HG02571 (cell line): Measurements from ENCODE around the gene APRT.
A peak's percentile ranks its signal among the peaks of the same experiment; 100 is the strongest.
"Not testable (repeated sequence)": the region's sequence is repeated elsewhere in the genome, so short reads cannot be mapped to it uniquely, and the experiment has no call there.

Experiments
- ATAC-seq: cut with Tn5 transposase; IDR thresholded peaks from one replicate; pipeline ENCODE4 v1.9.1; 2021; ENCODE audit warnings: mild to moderate bottlenecking, moderate library complexity; ENCODE audit not compliant: unreplicated experiment

APRT gene

DNA sequence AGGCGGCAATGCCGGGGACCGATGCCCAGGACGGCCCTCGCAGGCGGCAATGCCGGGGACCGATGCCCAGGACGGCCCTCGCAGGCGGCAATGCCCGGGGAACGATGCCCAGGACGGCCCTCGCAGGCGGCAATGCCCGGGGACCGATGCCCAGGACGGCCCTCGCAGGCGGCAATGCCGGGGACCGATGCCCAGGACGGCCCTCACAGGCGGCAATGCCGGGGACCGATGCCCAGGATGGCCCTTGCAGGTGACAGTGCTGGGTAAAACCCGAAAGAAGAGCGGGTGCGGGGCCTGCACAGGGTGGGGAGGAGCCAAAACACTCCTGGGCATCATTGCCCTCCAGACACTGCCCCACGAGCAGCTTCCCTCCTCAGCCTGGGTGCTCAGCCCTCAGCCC is 11.9 kb upstream of the APRT start:
- not testable (repeated sequence) for ATAC-seq

DNA sequence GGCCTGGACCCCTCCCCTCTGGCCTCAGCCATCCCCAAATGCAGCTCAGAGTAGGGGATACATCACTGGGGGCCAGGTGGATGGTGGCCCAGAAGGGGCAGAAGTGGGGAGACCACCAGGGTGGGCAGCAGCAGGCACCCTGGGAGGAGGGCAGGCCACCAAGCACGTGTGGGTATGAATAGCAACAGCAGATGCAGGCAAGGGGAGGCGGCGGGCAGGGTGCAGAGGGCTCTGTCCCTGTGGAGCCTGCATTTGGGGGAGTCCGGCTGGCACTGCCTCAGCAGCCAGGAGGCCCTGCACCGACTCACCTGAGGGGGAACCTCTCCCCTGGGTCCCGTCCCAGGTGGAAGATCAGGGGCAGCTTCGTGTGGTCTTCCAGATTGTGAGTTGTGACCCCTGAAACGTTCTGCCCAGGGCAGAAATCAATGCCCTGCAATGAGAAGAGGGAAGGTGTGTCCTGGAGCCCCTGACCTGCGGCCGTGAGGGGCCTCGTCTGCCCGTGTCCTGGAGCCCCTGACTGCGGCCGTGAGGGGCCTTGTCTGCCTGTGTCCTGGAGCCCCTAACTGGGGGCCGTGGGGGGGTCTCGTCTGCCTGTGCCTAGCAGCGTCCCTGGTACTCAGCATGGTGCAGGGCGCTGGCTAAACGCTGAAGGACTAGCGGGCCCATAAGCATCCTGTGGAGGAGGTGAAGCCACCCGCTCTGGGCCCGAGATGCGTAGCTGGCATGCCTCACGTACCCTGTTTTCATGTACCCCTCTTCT is 10.7 kb upstream of the APRT start:
- no peak for ATAC-seq

DNA sequence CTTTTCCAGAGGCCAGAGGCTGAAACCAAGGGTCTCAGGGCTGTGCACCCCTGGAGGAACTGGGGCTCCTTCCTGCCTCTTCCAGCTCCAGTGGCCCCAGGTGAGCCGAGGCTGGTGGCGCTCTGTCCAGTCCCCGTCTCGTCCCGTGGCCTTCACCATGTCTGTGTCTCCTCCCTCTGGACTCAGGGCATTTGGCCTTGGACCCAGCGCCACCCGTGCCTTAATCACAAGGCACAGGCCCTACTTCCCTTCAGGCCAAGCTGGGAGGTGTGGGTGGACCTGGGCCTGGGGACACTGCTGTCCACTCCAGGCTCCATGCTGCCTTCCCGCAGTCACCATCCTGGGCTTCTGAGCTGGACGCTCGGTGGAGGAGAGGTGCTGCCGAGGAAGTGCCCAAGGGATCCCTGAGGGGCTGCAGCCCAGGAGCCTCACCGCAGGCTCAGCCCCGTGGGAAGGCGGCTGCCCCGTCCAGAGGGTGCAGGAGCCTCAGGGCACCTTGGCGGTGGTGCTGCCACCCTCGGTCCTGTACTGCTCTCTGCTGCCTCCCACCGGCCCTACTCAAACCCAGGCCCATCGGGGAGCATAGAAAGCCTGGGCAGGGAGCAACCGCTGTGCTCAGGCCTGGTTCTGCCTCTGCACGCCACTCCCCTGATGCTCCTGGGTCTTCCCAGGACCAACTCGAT is 9.6 kb upstream of the APRT start:
- ATAC-seq = no peak

DNA sequence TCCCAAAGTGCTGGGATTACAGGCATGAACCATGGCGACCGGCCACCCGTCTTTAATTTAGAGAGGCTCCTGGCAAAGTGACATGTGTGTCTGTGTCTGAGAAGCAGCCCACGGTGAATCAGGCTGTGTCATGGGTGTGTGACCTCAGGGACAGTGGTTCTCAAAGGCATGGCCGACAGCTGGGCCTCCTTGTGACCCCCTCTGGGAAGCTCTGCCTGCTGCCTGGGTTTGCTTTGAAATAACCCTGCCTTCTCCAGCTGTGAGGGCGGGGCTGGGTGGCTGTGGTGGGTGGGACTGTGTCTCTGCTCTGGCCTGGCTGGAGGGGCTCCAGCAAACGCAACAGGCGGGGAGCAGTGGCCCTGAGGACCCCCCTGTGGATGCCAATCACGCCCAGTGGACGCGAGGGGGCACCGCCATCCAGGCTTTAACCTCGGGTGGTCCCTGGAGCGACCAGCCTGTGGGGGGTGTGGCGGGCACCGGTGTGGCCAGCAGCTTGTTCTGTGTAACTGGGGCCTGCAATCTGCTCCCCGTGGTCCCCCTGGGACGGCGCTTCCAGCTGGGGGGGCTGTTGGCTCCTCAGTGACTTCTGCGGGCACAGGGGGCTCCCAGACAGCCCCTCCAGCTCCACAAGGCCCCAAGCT is 8.8 kb upstream of the APRT start:
- ATAC-seq = no peak

DNA sequence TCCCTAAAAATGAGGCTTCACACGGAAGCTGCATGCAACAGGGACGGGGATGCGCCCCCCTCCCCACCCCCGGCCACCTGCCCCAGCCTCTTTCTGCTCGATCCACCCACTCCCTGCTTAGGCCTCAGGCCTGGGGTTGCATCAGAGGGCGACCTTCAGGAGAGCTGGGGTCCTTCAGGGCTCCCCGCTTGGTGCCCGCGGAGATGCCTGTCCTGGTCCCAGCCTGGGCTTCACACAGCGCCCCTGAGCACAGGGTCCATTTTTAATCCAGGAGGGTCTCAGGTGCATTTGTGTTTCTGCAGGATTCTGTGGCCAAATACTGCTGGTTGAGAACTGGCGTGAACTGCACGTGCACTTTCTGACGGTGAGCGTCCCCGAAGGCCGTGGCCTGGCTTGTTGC is 7.4 kb upstream of the APRT start:
- no peak for ATAC-seq

DNA sequence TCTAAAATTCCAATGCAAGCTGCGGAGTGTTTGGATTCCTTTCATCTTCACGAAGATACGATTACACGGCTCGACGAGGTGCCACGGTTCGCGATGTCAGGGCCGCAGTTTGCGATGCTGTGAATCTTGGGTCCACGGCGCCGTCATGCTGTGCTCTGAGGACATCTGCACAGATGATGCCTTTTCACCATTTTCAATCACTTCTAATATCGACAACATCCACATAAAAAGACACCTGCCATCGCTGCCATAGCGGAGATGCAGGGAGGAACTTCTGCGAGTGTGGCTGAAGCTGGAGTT is 6.8 kb upstream of the APRT start:
- ATAC-seq = no peak

DNA sequence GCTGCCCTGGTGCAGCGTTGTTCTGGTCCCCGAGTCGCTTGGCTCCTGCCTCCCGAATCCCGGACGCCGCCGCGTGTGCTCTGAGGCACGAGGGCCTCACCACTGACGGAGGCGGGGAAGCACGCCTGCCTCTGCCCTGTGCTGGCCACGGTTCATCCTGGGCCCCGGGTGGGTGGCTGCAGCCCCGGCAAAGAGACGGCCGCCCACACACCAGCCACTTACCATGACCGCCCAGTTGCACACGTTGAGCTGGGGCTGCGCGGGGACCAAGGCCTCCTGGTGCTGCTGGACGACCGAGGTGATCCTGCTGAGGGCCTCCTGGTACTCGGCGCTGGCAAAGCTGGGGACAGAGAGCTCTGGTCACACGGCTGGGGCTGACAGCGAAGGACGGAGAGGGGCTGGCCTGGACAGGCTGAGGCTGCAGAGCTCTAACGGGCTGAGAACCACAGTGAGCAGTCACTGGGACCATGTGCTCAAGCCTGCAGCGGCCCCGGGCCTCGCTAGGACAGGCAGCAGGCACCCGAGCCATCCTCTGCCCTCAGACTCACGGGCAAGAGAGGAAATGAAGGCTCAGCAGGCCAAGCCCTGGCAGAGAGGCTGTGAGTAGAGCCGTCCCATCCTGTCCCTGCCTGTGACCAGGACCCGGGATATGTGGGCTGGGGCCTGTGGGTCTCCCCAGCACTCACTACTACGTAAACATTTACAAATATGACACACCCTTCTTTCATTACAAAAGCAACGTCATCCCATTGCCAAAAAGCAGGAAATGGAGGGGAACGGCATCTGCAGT is 6.3 kb upstream of the APRT start:
- ATAC-seq = no peak

DNA sequence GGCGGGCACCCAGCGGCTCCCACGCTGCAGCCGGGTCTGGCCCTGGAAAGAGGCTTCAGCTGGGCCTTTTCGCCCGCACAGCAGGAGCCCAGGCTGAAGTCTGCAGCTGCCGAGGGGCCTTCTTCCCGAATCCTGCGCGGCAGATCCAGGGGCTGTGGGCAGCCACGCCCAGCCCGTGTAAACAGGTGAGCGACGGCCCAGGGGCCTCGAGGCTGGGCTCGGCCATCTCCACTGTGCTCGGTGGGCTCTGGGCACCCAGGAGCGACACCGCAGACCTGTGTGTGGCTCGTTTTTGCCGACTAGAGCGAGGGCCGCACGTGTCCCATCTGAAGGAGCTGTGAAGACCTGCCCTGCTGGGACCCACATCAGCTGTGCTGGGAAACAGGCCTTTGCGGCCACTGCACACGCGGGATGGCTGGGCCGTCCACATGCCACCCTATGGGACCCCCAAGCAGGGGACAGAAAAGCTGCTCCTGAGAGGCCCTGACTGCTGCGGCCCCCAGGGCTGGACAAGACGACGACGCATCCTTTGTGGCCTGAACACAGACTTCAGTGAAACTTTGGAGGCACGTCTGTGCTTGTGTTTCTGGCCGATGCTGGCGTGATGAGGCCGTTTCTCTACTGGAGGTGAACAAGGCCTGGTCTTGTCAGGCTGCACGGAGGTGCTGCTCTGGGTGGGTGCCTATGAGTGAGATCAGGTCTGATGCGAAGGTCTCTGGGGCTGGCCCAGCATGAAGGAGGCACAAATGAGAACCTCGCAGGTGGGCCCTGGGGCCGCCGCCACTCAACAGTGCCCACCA is 5.2 kb upstream of the APRT start:
- ATAC-seq = no peak

DNA sequence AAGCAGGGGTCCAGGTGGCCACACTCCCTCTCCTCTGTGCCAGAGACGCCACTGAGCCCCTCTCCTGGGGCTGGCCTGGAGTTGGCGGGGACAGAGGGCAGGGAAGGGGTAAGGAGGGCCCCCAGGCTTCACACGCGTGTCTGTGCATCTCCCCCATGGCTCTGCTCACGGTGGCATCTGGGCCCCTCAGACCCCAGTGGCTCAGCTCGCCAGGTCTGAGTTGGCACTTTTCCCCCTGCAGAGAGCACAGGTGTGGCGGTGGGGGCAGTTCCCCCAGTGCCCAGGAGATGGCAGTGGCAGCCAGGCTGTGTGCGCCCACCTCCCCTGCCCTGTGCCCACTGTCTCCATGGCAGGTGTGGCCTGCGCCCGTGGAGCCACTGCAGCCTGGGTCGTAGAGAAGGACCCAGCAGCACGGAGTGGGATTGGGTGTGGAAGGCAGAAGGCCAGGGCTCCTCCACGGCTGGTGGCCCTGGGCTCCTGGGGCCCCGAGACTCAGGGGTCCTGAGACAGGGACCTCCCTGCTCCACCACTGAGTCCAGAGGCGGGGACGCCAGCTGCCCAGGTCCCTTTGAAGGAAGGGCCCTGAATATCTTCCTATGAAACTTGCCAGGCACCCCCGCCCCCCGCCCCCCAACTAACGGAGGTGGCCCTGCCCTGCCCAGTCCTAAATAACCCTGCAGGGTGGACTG is 4.3 kb upstream of the APRT start:
- ATAC-seq = no peak

DNA sequence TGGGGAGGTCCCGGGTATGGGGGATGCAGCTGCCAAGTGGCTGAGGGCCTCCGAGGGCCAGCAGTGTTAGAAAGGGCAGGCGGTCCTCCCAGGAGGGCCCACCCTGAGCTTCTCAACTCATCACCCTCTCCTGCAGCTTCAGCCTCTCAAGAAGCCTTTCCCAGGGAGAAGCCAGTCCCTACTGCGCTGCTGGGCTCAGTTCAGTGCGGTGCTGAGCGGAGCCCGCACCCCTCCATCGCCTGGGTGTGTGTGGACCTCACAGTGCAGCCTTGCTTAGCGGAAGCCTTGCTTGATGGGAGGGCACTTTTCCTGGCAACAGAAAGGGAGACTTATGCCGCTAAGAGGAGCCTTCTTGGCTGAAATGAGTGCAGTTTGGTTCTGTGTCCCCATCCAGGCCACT is 3.5 kb upstream of the APRT start:
- no peak for ATAC-seq

DNA sequence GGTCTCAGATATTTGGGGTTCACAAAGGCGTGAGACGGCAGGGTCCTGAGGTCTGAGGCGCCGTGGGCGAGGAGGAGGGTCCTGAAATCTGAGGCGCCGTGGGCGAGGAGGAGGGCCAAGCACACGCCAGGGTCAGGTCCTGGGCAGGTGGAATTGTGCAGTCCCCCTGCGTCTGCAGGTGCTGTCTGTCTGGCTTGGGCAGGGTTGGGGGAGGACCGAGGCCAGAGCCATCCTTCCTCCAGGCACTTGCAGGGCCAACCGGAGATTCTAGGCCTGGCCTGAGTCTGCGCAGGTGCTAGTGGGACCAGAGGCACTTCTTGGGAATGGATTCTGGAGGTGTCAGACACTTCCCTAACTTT is 2.4 kb upstream of the APRT start:
- no peak for ATAC-seq

DNA sequence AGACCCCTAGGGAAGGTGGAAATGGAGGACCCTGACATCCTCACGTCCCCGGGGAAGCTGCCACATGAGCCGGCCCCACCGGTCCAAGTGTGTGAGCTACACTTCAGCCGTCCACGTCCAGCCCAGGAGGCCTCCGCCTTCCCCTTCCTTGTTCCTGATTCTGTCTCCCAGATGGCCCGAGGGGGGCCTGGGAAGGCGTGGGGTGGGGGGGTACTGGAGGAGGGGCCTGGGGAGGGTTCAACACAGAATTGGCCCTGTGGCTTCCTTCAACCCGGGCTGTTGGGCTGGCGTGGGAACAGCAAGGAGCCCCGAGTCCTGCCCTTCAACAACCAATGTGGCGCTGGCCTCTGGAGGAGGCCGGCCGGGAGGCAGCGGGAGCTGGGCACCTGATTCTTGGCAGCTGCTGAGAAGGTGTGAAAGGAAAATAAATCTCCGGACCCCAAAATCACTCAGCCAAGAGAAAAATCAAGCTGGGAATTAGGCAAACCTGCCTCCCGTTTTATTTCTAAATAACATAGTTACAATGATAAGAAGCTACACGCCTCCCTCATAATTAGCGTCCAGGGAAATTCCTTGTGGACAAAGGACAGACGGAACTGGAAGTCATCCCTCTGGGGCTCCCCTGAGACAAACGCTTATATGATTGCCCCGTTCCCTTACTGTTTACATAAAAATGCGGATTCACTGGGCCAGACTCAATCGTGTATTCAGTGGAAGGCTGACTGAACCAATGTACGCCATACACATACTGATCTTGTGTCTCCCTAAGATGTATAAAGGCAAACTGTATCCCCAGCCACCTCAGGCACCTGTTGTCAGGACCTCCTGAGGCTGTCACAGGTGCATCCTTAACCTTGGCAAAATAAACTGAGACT is 1.8 kb upstream of the APRT start:
- no peak for ATAC-seq

DNA sequence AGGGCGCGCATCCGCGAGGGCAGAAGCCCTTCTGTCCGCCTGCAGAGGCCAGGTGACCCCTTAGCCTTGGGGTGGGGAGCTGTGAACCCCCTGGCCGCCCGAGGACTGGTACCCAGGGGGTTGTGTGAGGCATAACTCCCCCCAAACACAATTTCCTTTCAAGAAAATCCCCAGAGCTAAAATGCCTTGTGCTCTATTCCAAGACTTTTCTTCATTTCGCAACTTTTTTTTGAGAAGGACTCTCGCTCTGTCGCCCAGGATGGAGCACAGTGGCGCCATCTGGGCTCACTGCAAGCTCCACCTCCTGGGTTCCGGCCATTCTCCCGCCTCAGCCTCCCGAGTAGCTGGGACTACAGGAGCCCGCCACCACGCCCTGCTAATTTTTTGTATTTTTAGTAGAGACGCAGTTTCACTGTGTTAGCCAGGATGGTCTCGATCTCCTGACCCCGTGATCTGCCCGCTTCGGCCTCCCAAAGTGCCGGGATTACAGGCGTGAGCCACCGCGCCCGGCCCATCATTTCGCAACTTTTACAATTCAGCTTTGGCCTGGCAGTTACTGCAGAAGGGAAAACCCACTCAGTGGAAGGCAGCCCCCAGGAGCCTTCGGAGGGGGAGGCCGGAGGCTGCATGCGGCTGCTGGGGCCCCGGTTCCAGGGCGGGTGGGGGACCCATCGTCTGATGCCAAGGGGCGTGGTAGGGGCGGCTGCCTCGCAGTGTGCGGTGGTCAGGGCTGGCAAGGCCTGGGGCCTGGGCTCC is 963 bp upstream of the APRT start:
- ATAC-seq = no peak

DNA sequence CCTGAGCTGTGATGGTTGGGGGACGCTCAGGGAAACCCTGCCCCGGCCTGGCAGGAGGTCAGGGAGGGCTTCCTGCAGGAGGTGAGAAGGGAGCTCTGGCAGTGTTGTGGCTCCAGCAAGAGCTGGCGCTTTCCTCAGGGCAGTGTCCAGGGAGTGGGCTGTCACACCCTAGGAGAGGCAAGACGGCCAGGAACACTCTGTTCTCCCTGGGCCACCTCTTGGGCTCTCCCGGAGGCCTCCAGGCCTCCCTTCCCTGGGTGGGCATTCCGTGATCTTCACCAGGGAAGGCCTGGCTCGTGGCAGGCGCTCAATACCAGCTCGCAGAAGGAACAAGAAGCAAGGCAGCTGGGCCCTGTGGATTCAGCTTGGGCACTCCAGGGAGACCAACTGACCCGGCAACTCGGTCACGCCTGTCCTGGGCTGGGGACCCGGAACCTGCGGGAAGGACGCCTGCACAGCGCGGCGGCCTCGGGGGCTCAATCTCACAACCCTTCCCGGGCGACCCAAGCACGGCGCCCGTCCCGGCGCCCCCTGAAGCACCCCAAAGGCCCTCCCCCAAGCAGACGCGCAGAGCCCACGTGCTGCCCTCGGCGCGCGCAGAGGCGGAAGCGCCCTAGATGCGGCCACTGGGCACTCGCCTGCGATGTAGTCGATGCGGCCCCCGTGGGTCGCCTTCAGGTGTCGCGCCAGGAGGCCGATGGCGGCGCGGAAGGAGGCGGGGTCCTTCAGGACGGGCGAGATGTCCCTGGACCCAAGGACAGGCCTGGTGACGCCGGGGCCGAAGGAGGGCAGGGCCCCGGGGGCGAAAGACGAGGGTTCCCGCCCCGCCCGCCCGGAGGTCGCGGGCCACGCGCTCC is 588 bp downstream of the APRT start:
- peak; percentile 41 for ATAC-seq

DNA sequence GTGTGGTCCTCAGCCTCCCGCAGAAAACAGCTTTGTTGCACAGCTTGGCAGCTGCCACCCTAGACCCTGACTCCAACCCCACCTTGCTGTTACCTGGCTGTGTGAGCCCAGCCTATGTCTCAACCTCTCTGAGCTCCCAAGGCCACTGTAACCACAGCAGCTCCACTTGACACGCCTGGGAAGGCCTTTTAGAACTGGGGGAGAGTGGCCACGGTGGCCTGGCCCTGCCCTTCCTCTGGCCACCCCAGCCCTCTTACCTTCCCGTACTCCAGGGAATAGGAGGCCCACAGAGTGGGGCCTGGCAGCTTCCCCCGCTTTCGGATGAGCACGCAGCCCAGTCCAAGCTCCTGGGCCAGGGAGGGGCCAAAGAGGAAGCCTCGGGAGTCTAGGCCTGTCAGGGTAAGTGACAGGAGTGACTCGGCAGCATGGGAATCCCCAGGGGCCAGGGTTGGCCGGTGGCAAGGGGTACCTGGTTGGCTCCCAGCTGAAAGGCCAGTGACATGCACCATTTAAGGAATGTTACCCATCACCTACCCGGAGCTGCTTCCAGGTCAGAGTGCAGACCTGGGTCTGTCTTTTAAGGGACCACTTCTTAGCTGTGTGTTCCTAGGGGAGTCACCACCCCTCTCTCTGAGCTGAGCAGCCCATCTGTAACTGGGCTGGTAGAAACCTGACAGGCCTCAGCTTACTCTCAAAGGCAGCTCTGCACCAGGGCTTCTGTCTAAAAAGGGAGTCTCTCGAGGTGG is 1.4 kb downstream of the APRT start:
- ATAC-seq = no peak

DNA sequence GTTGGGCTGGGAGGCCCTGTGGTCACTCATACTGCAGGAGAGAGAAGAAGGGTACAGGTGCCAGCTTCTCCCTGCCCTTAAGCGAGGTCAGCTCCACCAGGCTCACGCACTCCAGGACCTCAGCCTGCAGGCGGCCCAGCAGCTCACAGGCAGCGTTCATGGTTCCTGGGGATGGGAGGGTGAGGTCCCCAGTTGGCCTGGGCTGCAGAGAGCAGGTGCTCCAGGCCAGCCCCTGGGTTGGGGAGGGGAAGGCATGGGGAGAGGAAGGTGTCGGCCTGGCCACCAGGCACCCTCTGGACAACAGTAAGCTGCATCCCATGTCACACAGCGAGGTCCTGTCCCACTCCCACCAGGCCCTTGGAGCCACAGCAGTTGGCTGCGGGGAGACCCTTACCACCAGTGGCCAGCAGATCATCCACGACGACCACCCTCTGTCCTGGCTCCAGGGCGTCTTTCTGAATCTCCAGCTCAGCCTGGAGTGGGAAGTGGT is 2.0 kb downstream of the APRT start:
- no peak for ATAC-seq
